GM18873 (cell line): ENCODE measurements around the gene THADA.
"Not testable (repeated sequence)": the region's sequence is repeated elsewhere in the genome, so short reads cannot be mapped to it uniquely, and the experiment has no call there.

Experiments used
- ATAC-seq: cut with Tn5 transposase; IDR thresholded peaks from one replicate; pipeline ENCODE4 v1.9.1; 2021; ENCODE audit warnings: mild to moderate bottlenecking, moderate library complexity, moderate number of reproducible peaks; ENCODE audit not compliant: unreplicated experiment, low FRiP score

THADA gene

DNA sequence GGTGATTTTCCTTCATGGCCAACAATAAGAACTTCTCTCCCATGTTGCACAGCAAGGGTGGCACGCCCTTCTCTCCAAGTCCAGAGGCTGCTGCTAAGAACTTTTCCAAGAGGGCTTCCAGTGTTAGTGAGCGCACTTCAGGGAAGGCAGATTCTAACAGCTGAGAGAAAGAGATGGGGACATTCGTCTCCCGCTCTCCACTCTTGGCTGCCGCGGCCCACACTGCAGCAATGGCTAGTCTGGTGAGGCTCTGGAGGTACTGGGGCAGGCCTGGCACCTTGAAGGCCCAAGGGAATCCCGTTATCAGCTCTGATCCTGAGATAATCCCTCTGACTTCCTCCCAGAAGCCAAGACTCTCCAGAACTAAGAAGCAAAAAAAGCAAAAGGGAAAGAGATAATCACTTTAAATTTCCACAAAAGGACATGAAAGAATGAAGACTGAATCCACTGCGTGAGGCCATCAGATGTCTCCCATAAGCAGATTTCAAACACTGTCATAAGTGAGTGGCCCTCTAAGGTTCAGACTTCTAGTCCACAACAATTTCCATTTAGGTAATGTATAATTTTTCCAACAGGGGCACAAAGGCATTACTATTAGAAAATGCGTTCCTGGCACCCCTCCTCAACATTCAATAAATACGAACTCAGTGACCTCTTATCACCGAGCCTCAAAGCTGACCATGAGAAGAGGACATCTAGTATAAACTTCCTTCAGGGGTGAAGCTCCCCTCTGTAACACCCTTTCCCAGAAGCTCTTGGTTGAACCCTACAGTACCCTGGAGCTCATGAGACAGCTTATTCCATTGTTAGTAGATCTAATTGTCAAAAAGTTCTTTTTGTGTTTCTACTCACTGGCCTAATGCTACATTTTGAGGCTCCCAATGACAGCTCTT, 302.7 kb downstream of the THADA start:
- ATAC-seq: no peak

DNA sequence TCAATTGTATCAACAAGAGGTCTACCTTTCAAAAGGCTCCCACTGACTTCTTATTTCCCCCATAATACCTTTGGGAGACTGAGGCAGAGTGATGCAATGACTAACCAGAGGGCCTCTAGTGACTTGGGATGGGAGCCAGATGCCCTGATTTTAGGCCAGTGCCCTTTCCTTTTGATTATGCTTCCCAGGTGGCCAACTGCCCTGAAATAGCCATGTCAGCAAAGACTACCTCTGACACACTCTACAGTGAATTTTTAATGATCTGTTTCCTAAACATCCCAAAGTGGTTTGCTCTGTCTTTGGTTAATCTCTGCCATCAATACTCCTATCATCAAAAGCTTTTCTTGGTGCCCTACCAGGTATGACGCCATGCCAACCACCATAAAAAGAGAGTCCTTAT, 303.5 kb downstream of the THADA start:
- ATAC-seq: no peak

DNA sequence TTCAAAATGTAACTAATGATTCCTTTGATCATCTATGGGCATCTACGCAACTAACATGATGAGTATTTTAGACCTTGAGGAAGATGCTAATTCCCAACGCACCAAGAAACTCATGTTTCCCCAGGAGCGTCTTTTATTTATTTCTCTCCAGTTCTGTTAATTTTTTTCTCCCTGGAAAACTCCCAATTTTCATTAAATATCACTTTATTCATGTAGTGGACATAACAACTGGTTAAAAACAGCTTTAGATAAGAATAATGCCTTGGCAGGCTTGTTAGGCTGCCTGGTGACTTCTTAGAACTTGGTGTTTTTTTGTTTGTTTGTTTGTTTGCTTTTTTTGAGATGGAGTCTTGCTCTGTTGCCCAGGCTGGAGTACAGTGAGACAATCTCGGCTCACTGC, 306.5 kb downstream of the THADA start:
- ATAC-seq: no peak

DNA sequence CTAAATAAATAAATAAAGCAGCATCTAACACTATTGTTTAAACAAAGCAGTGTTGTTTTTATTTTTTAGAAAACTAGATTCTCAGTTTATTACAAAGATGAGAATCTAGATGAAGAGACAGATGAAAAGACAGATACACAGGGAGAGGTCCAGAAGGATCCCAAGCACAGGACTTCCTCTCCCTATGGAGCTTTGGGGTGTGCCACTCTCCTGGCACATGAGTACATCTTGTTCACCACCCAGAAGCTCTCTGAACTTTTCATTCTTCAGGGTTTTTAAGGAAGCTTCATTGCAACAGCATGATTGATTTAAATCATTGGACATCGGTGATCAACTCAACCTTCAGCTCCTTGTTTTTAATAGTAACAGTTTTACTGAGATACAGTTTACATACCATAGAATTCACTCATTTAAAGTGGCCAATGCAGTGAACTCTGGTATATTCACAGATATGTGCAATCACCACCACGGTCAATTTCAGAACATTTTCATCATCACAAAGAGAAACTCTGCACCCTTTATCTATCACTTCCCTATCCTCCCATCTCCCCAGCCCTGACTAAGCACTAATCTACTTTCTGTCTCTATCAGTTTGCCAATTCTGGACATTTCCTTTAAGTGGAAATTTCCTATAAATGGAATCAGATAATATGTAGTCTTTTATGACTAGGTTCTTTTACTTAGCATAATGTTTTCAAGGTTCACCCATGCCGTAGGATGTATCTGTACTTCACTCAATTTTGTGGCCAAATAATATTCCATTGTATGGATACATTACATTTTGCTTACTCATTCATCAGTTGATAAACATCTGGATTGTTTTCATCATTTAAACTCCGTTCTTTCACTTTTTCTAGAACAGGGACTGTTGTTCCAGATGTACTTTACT, 307.2 kb downstream of the THADA start:
- no peak for ATAC-seq

DNA sequence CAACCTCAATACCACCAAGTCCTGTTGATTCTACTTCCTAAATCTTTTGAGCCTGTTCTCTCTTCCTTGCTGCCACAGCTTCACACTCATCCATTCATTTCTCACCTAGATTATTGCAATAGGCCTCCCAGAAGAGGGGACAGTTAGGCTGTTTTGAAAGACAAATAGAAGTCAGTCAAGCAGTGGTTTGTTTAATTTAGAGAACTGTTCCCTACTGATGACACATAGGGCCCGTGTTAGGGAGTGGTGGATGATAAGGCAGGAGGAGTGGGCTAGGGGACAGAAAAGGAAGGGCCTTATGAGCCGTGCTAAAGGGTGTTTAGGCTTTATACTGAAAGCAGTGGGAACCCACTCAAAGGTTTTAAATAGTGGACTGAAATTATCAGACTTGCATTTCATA, 309.9 kb downstream of the THADA start:
- no peak for ATAC-seq

DNA sequence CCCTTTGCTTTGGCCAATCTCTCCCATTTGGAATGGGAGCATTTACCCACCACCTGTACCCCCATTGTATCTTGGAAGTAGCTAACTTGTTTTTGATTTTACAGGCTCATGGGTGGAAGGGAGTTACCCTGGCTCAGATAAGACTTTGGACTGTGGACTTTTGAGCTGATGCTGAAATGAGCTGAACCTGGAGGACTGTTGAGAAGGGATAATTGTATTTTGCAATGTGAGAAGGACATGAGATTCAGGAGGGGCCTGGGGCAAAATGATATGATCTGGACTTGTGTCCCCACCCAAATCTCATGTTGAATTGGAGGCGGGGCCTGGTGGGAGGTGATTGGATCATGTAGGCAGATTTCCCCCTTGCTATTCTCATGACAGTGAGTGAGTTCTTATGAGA, 310.9 kb downstream of the THADA start:
- no peak for ATAC-seq

DNA sequence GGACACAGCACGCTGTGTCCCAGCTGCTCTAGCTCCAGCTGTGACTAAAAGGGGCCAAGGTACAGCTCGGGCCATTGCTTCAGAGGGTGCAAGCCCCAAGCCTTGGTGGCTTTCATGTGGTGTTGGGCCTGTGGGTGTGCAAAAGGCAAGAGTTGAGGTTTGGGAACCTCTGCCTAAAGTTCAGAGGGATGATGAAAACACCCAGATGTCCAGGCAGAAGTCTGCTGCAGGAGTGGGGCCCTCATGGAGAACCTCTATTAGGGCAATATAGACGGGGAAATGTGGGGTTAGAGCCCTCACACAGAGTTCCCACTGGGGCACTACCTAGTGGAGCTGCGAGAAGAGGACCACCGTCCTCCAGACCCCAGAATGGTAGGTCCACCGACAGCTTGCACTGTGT, 311.5 kb downstream of the THADA start:
- ATAC-seq: not testable (repeated sequence)

DNA sequence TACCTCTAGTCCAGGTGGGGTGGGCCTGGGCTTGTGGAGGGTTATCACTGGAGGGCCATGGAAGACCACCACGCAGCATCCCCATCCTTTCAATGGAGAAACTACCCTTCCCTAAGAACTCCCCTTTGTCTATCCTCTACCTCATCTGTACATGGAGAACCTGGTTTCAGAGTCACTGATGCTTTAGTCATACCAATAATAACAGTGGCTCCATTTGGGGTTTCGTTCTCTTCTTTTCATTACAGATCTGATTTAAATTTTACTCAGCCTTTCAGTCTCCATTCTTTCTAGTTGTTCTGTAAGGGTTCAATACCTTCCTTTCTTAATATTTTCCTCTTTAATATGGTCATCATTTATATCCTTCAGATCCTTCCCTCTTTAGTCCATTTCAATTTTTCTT, 314.8 kb downstream of the THADA start:
- ATAC-seq: no peak

DNA sequence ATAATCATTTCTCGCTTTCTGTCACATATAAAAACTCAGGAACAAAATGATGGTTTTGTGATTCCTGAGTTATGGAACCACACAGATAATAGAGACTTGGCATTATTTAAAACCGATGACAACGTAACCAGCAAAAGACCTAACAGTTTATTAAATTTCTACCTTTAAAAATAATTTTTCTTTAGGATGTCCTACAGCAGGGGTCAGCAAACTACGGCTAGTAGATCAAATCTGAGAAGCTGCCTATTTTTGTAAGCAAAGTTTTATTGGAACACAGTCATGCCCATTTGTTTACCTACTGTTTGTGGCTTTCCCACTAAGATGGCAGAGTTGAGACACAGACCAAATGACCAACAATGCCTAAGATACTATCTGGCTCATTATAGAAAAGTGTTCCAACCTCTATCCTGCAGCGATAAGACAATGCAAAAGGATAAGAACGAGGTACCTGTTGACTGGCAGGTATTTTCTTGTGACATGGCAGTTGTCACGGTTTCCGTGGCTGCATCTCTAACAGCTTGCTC, 316.5 kb downstream of the THADA start:
- no peak for ATAC-seq

DNA sequence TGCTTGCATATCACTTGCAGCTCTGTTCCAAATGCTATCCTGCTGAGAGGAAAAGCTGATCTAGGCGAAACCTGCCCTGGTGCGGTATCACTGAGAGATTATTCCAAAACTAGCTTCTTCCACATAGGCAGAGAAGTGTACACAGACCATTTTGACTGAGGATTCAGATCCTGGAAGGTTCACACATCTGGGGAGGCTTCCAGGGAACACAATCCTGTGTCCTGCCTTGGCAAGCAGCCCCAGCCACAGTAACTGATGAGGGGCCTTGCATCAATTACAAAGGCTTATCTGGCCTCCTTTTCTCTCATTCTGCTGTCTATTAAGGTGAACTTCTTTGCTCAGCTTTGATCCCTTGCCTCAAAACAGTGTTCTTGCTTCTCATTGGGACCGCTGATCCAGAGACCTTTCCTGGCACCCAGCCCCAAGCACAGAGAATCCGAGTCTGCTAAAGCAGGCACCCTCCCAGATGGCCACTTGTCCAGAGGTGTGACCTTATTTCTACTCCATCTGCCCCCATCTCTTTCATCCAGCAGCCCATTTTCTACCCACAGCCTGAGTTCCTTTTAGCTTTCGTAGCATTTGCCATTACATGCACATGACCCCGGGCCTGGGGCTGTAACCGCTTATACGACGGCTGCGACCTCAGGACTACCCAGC, 317.1 kb downstream of the THADA start:
- ATAC-seq: no peak

DNA sequence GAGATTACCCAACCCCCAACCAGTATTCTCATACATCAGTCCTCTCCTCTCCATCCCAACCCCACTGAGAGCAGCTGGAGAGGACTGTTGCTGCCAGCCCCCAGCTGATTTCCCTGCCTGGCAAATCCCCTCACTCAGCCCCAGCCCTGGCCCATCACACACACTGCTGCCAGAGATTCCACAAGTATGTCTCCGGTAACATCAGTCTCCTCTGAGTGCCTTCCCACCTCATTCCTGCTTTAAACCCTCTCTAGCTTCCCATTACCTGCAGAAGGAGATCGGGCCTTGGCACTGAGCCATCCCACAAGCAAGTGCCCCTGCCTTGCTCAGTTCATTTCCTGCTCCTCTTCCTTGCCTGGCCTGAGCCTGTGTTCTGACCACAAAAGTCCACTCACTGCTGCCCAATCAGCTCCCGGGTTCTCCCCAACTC, 318.9 kb downstream of the THADA start:
- ATAC-seq: no peak

DNA sequence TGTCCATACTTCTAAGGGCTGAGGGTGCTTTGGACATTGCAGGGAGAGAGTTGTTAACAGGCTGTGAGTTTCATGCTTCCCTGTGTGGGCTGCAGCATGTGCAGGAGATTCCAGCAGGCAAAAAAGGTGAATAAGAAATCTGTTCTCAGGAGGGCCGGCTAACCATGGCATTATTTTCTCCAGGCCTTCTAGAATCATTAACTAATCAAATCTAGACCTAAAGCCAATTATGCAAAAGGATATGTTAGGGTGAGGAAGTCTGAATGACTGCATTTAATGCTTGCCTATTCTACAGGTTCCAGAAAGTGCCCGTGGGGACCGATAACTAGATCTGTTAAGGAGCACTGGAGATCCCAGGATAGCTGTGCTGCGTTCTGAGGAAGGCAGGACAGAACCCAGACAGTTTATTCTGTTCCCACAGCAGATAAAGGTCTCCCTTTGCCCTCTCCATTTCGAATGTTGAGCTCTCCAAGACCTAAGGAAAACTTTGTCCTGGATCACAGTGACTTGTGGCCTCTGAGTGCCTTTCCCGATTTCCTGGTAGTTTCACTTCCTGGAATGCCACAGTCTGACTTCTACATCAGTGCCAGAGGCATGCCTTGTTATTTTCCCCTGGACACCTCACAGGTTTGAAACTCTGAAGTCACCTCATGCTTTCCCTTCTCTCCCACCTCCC, 319.4 kb downstream of the THADA start:
- no peak for ATAC-seq

DNA sequence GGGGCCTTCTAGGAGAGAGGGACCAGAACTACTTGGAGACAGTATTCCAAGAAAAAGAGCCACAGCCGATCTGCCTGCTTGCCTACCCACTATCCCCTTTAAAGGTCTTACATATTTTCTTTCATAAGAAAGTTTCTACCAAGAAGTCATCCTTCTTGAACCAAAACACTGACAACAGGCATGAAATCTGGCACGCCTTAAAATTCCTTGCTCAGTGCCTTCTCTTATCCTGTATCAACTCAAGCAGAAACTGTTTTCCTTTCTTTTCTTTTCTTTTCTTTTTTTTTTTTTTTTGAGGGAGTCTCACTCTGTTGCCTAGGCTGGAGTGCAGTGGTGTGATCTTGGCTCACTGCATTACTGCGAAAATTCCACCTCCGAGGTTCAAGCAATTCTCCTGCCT, 321.1 kb downstream of the THADA start:
- ATAC-seq: no peak

DNA sequence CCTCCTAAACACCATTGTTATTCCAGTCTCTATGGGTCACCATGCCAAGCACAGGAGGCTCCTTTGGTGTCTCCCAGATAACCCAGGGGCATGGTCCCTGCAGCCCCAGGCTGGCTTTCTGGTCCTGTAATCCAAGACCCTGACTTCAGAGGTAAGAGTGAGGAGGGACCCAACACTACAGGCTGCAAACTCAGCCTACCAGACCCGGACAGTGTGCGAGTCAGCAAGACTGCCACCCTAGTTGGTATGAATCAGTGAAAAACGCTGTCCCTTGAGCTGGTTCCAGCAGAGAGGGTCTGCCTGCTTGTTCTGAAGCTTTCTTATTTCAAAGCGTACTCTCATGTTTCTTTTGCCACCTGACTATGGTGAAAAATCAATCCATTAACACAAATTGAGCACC, 321.8 kb downstream of the THADA start:
- no peak for ATAC-seq

DNA sequence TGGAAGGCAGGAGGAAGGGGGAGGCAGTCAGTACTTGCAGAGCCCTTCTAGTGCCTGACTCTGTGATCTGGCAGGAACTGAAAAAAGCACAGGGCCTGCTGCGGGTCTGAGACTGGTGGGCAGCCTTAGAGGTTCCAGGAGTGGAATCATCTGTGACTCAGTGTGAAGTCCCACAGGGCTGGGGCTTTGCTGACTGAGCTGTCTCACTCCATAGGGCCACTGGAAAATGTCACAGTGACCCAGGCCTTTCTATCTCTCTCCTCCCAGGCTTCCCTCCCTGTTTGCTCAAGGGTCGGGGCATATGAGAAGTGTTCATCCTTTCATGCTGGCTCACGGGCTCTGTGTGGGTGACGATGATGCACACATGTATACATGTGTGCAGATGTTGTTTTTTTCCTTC, 322.3 kb downstream of the THADA start:
- ATAC-seq: no peak

DNA sequence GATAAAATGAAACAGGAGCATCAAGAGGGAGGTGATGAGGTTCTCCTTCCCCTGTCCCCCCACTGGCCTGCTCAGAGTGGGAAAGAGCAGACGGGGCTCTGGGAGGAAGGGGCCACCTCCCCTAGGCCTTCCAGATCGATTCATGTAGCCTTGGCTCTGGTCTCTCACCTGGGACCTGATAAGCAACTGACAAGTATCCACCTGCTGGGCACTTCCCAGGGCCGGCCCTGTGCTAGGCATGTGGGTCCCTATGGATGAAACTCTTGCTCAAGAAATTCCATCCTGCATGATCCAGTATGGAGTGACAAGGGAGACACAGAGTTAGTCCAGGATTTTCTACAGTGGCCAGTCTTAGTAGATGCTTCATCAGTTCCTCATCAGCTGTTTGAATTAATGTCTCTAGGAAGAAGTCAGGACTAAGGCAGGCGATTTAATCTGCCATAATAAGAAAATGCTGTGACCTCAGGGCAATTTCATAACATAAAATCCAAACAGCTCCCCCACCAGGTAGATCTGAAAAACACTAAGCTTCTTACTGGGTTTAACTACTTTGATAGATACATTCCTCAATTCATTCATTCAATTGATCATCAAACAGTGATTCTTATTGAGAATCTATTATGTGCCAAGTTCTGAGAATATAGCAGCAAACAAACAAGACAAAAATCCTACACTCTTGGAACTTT, 324.8 kb downstream of the THADA start:
- no peak for ATAC-seq

DNA sequence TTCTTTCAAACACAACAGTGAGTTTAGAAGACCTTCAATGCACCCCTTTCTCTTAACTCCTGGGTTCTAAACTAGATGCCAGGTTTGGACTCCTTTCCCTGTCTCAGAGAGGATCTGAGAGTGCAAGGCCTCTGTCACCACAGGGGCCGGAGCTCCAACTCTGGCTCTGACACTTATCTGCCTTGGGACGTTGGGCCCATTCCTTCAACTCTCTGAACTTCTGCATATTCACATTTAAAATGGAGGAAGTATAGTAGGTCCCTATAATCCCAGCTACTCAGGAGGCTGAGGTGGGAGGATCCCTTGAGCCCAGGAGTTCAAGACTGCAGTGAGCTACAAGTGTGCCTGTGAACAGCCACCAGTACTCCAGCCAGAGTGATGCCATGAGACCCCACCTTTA, 325.4 kb downstream of the THADA start:
- ATAC-seq: no peak

DNA sequence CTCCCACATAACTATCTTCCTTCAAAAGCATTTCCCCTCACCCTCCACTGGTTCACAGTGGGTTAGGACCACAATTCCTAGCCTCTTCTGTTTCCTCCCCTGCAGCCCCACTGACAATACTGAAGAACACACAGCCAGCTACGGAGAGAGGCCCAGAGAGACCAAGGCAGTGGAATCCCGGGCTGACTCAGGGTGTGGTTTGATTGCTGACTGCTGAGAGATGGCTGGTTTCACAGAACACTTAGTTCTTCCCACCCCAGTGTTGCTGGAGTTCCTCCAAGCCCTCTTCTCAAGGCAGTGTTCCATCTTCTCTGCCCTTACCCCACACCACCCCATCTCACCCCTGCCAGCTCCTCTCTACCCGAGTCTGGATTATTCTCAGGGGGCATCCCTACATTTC, 326.1 kb downstream of the THADA start:
- no peak for ATAC-seq

DNA sequence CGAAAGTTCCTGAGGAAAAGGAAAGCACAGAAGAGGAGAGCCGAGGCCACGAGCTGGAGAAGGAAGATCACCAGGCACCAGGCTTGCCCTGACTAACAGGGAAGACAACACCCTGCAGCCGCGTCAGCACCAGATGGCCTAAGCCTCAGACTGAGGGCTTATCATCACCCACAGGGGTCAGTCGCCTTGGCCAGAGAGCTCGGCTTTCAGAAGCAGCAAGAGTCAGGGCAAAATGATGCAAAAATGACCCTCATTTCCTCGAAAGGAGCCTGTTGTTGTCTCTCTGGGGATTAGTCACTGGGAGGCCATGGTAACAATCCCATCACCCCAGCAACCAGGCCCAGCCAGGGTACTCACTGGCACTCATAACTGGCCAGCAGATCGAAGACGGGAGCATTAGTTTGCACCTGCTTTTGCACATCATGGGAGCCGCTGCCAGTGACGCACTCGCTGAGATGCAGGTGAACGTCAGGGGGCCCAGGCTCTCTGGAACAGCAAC, 326.7 kb downstream of the THADA start:
- no peak for ATAC-seq
